Measurements from ENCODE around the gene DSCAM. TPM values are rescaled to one million over a fixed set of nuclear protein-coding genes. Genes with fewer than 3 reads are reported as not detected.

Gene DSCAM
- total RNA-seq, 1 experiment from 2014 or later, result not detected

GRCh38 chr21:40337981-40338380, 509.0 kb downstream of the DSCAM start:
- Histone ChIP-seq H3K9me2 (ENCODE audit: insufficient read depth) (no peaks in the 10 kb centered on the region), H3K36me3 (ENCODE audit: control insufficient read depth in 1 of 2, insufficient read depth in 2 of 2, low read length in 2 of 2) (no peaks in the 10 kb centered on the region), H3K4me1 (ENCODE audit: control insufficient read depth in 1 of 2, insufficient read depth in 2 of 2, low read length in 2 of 2) (no peaks in the 10 kb centered on the region), H3K4me3 (replicated peaks in 1 of 2; ENCODE audit: low read depth in 1 of 2, low read length in 2 of 2) (no peak overlapping the region), H3K27me3 (ENCODE audit: insufficient read depth, low read length) (no peaks in the 10 kb centered on the region), H2AFZ (ENCODE audit: low read depth, low read length, poor library complexity, severe bottlenecking) (no peak overlapping the region), H3K9ac (ENCODE audit: low read length) (no peak overlapping the region), H3K4me2 (ENCODE audit: low read length) (no peak overlapping the region), H3K9me3 (ENCODE audit: control insufficient read depth in 1 of 2, insufficient read depth in 1 of 2, low read depth in 1 of 2, low read length in 2 of 2) (peaks cover 4 to 35% of the 10 kb centered on the region in 2 experiments; a peak in 2 of 4 replicates), H3K27ac (ENCODE audit: low read depth, low read length) (no peak overlapping the region), H4K20me1 (ENCODE audit: insufficient read depth) (no peaks in the 10 kb centered on the region), H3K79me2 (ENCODE audit: insufficient read depth, low read length) (no peaks in the 10 kb centered on the region)
- ATAC-seq (no peak), DNase-seq (ENCODE audit: low read depth, low spot score) (no peak)
- CTCF ChIA-PET, result no interaction called here
- intact Hi-C loops (cut with micrococcal nuclease), result no loop called here
- POLR2A ChIA-PET, result no interaction called here
- TF ChIP-seq ATF3 (IDR thresholded peaks at IDR 0.05), result no peak
- TF ChIP-seq SIN3A (IDR thresholded peaks at IDR 0.05; ENCODE audit: low read depth), result no peak
- TF ChIP-seq EZH2 (IDR thresholded peaks at IDR 0.05), result no peak
- TF ChIP-seq FOSL1 (IDR thresholded peaks at IDR 0.05; ENCODE audit: low read depth), result no peak
- TF ChIP-seq RAD21 (IDR thresholded peaks at IDR 0.05; ENCODE audit: low read depth), result no peak
- TF ChIP-seq ZBTB33 (IDR thresholded peaks at IDR 0.05; ENCODE audit: extremely low read depth, insufficient replicate concordance, low read length), result no peak
- no peak for TF ChIP-seq POLR2AphosphoS5 (IDR thresholded peaks at IDR 0.05; ENCODE audit: low read depth, low read length)
- TF ChIP-seq EZH2phosphoT487 (IDR thresholded peaks at IDR 0.05; ENCODE audit: borderline replicate concordance), result no peak
- TF ChIP-seq JUND (IDR thresholded peaks at IDR 0.05), result no peak
- TF ChIP-seq MAX (IDR thresholded peaks at IDR 0.05), result no peak
- TF ChIP-seq POLR2A (IDR thresholded peaks at IDR 0.05; ENCODE audit: borderline replicate concordance, extremely low read depth, insufficient read depth, insufficient read length), result no peak
- TF ChIP-seq CBX3 (IDR thresholded peaks at IDR 0.05; ENCODE audit: low read depth), result no peak
- no peak for TF ChIP-seq SP1 (IDR thresholded peaks at IDR 0.05; ENCODE audit: low read depth)
- BruUV-seq (replicated peaks), result no TSS peak
- RAD21 ChIA-PET (ENCODE audit: low non-redundant PET in 1 of 2, low total read pairs in 2 of 2, uncharacterized antibody in 2 of 2, unreplicated experiment in 2 of 2), result no interaction called here

Data from HCT116 (cell line).